Thoracic aorta (tissue), 2 donors: ENCODE data around the gene MAG. TPM values are rescaled to one million over a fixed set of nuclear protein-coding genes. Genes with fewer than 3 reads are reported as not detected.

Experiments
- ATAC-seq: fragments of 150-250 bp; one replicate; pipeline ENCODE4 v1.8.0; 2017; ENCODE audit warnings: low read depth; ENCODE audit not compliant: insufficient number of reproducible peaks, low FRiP score
- DNase-seq: peaks from one replicate; pipeline ENCODE4 v3.0.0-alpha.2; 2020; ENCODE audit warnings: low spot score
- H3K27ac ChIP-seq, 2 donors: fragments of 200-600 bp; sonication (generic); 1 replicate in 1 of 2; 2 replicates in 1 of 2; pipeline ENCODE4 v1.5.1; 2016; ENCODE audit warnings: mild to moderate bottlenecking in 2 of 2, moderate library complexity in 2 of 2
- H3K27me3 ChIP-seq: fragments of 200-600 bp; sonication (generic); replicated peaks from 2 replicates; pipeline ENCODE4 v1.6.0; 2016; ENCODE audit warnings: mild to moderate bottlenecking; ENCODE audit not compliant: insufficient read depth
- H3K36me3 ChIP-seq: fragments of 200-600 bp; sonication (generic); one replicate; pipeline ENCODE4 v1.5.1; 2016
- H3K4me1 ChIP-seq, 2 donors: fragments of 200-600 bp; sonication (generic); 1 replicate in 1 of 2; 2 replicates in 1 of 2; pipeline versions ENCODE4 v1.5.1 to v1.6.0; 2016; ENCODE audit warnings: low read depth in 2 of 2, mild to moderate bottlenecking in 1 of 2; ENCODE audit not compliant: control insufficient read depth in 1 of 2
- H3K4me3 ChIP-seq: fragments of 200-600 bp; sonication (generic); 2 replicates; pipeline ENCODE4 v1.5.1; 2016; ENCODE audit warnings: mild to moderate bottlenecking
- H3K9me3 ChIP-seq: fragments of 200-600 bp; sonication (generic); 2 replicates; pipeline ENCODE4 v1.5.1; 2016
- CTCF ChIP-seq: fragments of 200-600 bp; sonication (generic); IDR thresholded peaks from one replicate; pipeline ENCODE4 v1.5.1; 2019; ENCODE audit warnings: antibody characterized with exemption
- total RNA-seq, 2 donors: library from RNA; depleted of rRNA; stranded (reverse); fragments of >200 nt; gene quantifications; one replicate each; pipeline versions ENCODE4 v1.1.0 to v1.2.3, GENCODE V29; 2016

MAG gene
- total RNA-seq, 2 donors from 2014 or later, result 2.8 TPM; not detected in 1

GRCh38 chr19:35266520-35267352 lies 25.2 kb upstream of the MAG start:
- TF ChIP-seq CTCF, result no peak
- Histone ChIP-seq H3K27me3 (no peaks in the 10 kb centered on the region), H3K27ac (peak overlapping the region; percentile 87 to 99), H3K9me3 (no peaks in the 10 kb centered on the region), H3K4me3 (peak overlapping the region; percentile 100), H3K36me3 (peaks cover 11% of the 10 kb centered on the region), H3K4me1 (peaks cover 21 to 33% of the 10 kb centered on the region in 2 donors)
- no peak for ATAC-seq
- DNase-seq, result no peak

- H3K4me1 ChIP-seq, result peaks cover 21 to 33% of the 10 kb centered on the region in 2 donors
- ATAC-seq (no peak), DNase-seq (no peak)
- H3K27ac ChIP-seq, result peak overlapping the region; percentile 87 to 99
- peaks cover 17% of the 10 kb centered on the region for H3K36me3 ChIP-seq
- no peaks in the 10 kb centered on the region for H3K27me3 ChIP-seq
- no peaks in the 10 kb centered on the region for H3K9me3 ChIP-seq
- no peak for TF ChIP-seq CTCF
- peak overlapping the region; percentile 100 for H3K4me3 ChIP-seq
Measured at GRCh38 chr19:35267353-35267817, 24.6 kb upstream of the MAG start.

GRCh38 chr19:35267818-35268535 lies 24.0 kb upstream of the MAG start:
- TF ChIP-seq CTCF, result no peak
- Histone ChIP-seq H3K9me3 (no peaks in the 10 kb centered on the region), H3K36me3 (peaks cover 21% of the 10 kb centered on the region), H3K27me3 (no peaks in the 10 kb centered on the region), H3K4me3 (peak overlapping the region; percentile 100), H3K27ac (peak overlapping the region; percentile 87 to 99), H3K4me1 (peaks cover 21 to 33% of the 10 kb centered on the region in 2 donors)
- no peak for DNase-seq
- peak; percentile 80 for ATAC-seq

- DNase-seq (no peak), ATAC-seq (no peak)
- TF ChIP-seq CTCF, result no peak
- peaks cover 25% of the 10 kb centered on the region for H3K36me3 ChIP-seq
- H3K9me3 ChIP-seq, result no peaks in the 10 kb centered on the region
- peak within 1 kb of the TSS; percentile 87 to 99 for H3K27ac ChIP-seq
- H3K27me3 ChIP-seq, result no peaks in the 10 kb centered on the region
- H3K4me3 ChIP-seq, result peak within 1 kb of the TSS; percentile 100
- peaks cover 21 to 33% of the 10 kb centered on the region in 2 donors for H3K4me1 ChIP-seq
Measured at GRCh38 chr19:35268536-35269437, 23.2 kb upstream of the MAG start, which contains the start of gene USF2. TSS of gene USF2 (plus strand) at chr19:35268962. CDS start at chr19:35269102, 140 bp downstream.
